ENCODE measurements around the gene NOL12. TPM values are rescaled to one million over a fixed set of nuclear protein-coding genes. Genes with fewer than 3 reads are reported as not detected.

NOL12 gene
- polyA plus RNA-seq, 2 of the 4 experiments (the other 2 are of a cell fraction): 23.0 to 37.3 TPM

GRCh38 chr22:37740455-37741311, 54.5 kb downstream of the NOL12 start:
- DNase-seq (ENCODE audit: low read depth in 1 of 2, low spot score in 1 of 2) (no peak), FAIRE-seq (no peak), ATAC-seq (no peak)
- Histone ChIP-seq H3K4me1 (peaks cover 47% of the 10 kb centered on the region), H3K9me3 (no peaks in the 10 kb centered on the region), H3K4me3 (no peak overlapping the region), H3K27ac (peak overlapping the region; percentile 49 to 100; a peak in 5 of 6 replicates), H3K4me2 (peak overlapping the region; percentile 60)
- ChIA-PET POLR2A (interaction anchor here (1.1 kb wide), 1 partner anchor 55 kb away, joined by 3 read pairs; the partner anchor contains the start of gene NOL12), CTCF (interaction anchor here (0.7 to 1.2 kb wide), 5 partner anchors 10 to 148 kb away, joined by 3 to 4 read pairs (median 3); no protein-coding TSS in a partner anchor)
- WGBS (ENCODE audit: missing lambda C conversion rate): 89% methylated on average over 19 of the region's 22 CpGs
- TF ChIP-seq CBX2 (IDR thresholded peaks at IDR 0.05; ENCODE audit: borderline replicate concordance, low read depth) (no peak), E2F6 (IDR thresholded peaks at IDR 0.05; ENCODE audit: borderline replicate concordance, low read depth) (no peak), CTCF (IDR thresholded peaks at IDR 0.05) (no peak), HOXB13 (CRISPR knock-in tag; IDR thresholded peaks at IDR 0.05; ENCODE audit: low read depth) (no peak), NR3C1 (IDR thresholded peaks at IDR 0.05) (no peak), EHF (CRISPR knock-in tag; IDR thresholded peaks at IDR 0.05) (no peak), GATA3 (IDR thresholded peaks at IDR 0.05; ENCODE audit: borderline replicate concordance) (no peak), FOSB (CRISPR knock-in tag; IDR thresholded peaks at IDR 0.05) (no peak), NPAS2 (CRISPR knock-in tag; IDR thresholded peaks at IDR 0.05; ENCODE audit: borderline replicate concordance) (no peak), RAD21 (conservative IDR thresholded peaks at IDR 0.05 in 1 of 2, IDR thresholded peaks at IDR 0.05 in 1 of 2) (no peak)

GRCh38 chr22:37741312-37741795, 55.2 kb downstream of the NOL12 start:
- WGBS (ENCODE audit: missing lambda C conversion rate): 59% methylated on average over 8 of the region's 9 CpGs
- TF ChIP-seq MAZ (IDR thresholded peaks at IDR 0.05; ENCODE audit: borderline replicate concordance, low read depth, low read length) (no peak), PBX3 (IDR thresholded peaks at IDR 0.05) (no peak), RNF2 (IDR thresholded peaks at IDR 0.05; ENCODE audit: borderline replicate concordance, low read depth) (no peak), CEBPB (IDR thresholded peaks at IDR 0.05) (peak; percentile 59 to 83; a peak in 3 of 4 replicates), SMC3 (IDR thresholded peaks at IDR 0.05) (no peak), KDM1A (IDR thresholded peaks at IDR 0.05; ENCODE audit: low read depth) (peak; percentile 65; the same call in 1 of the 2 replicates)

More at GRCh38 chr22:37741312-37741795, 55.2 kb downstream of the NOL12 start:
- ATAC-seq: peak; percentile 6 to 14; a peak in 3 of 6 replicates
- H3K9me3 ChIP-seq: no peaks in the 10 kb centered on the region
- H3K27ac ChIP-seq: peak overlapping the region; percentile 60 to 100; a peak in 5 of 6 replicates
- POLR2A ChIA-PET: interaction anchor here (1.1 kb wide), 1 partner anchor 55 kb away, joined by 3 read pairs; the partner anchor contains the start of gene NOL12
- peak; percentile 35 to 75 for DNase-seq (ENCODE audit: low read depth in 1 of 2, low spot score in 1 of 2)
- H3K4me1 ChIP-seq: peaks cover 47% of the 10 kb centered on the region
- FAIRE-seq: no peak
- CTCF ChIA-PET: interaction anchor here (0.7 to 1.2 kb wide), 4 partner anchors 11 to 149 kb away, joined by 3 read pairs; no protein-coding TSS in a partner anchor
- H3K4me3 ChIP-seq: no peak overlapping the region
- peak overlapping the region; percentile 60 for H3K4me2 ChIP-seq
